GM23338 (cell line): ENCODE results near the gene PTPN7. TPM values are rescaled to one million over a fixed set of nuclear protein-coding genes. Genes with fewer than 3 reads are reported as not detected.

ENCODE experiments used
- ATAC-seq: fragments of 200-7000 bp; cut with Tn5 transposase; 3 replicates; pipeline ENCODE4 v1.9.1; 2020
- DNase-seq: peaks from one replicate; pipeline ENCODE4 v3.0.0-alpha.2; 2015; ENCODE audit warnings: low spot score
- H2AFZ ChIP-seq: fragments of 200-600 bp; sonication (generic); 2 replicates; pipeline ENCODE4 v1.8.0; 2016; ENCODE audit warnings: antibody characterized with exemption, mild to moderate bottlenecking, moderate library complexity
- H3F3A ChIP-seq: fragments of 200-600 bp; sonication (generic); replicated peaks from 2 replicates; pipeline ENCODE4 v1.8.0; 2017; ENCODE audit warnings: antibody characterized with exemption, mixed run types, low read depth
- H3K27ac ChIP-seq: fragments of 200-600 bp; sonication (generic); 2 replicates; pipeline ENCODE4 v1.6.1; 2016; ENCODE audit warnings: low read depth
- H3K27me3 ChIP-seq: fragments of 200-600 bp; sonication (generic); 2 replicates; pipeline ENCODE4 v1.8.0; 2016; ENCODE audit warnings: mild to moderate bottlenecking, mixed run types, moderate library complexity; ENCODE audit not compliant: insufficient read depth
- H3K36me3 ChIP-seq: fragments of 200-600 bp; sonication (generic); 2 replicates; pipeline ENCODE4 v1.8.0; 2016; ENCODE audit warnings: mild to moderate bottlenecking; ENCODE audit not compliant: insufficient read depth
- H3K4me1 ChIP-seq: fragments of 200-600 bp; sonication (generic); 2 replicates; pipeline ENCODE4 v1.8.0; 2016; ENCODE audit warnings: mild to moderate bottlenecking, moderate library complexity; ENCODE audit not compliant: insufficient read depth
- H3K4me2 ChIP-seq: fragments of 200-600 bp; sonication (generic); 2 replicates; pipeline ENCODE4 v1.7.1; 2017; ENCODE audit warnings: mixed run types
- H3K4me3 ChIP-seq: fragments of 200-600 bp; sonication (generic); 2 replicates; pipeline ENCODE4 v1.6.1; 2016; ENCODE audit warnings: mixed run types
- H3K79me2 ChIP-seq: fragments of 200-600 bp; sonication (generic); replicated peaks from 2 replicates; pipeline ENCODE4 v1.8.0; 2017; ENCODE audit warnings: mild to moderate bottlenecking; ENCODE audit not compliant: insufficient read depth
- H3K9me2 ChIP-seq: fragments of 200-600 bp; sonication (generic); 2 replicates; pipeline ENCODE4 v1.8.0; 2017; ENCODE audit not compliant: insufficient read depth
- H4K20me1 ChIP-seq: fragments of 200-600 bp; sonication (generic); replicated peaks from 2 replicates; pipeline ENCODE4 v1.8.0; 2017; ENCODE audit warnings: mild to moderate bottlenecking; ENCODE audit not compliant: insufficient read depth
- H3K27ac Mint-ChIP-seq: 2 replicates; pipeline ENCODE4 v1.8.0; 2020; ENCODE audit warnings: inconsistent platforms, mild to moderate bottlenecking, moderate library complexity, mixed read lengths
- H3K27me3 Mint-ChIP-seq: 3 replicates; pipeline ENCODE4 v1.8.0; 2022; ENCODE audit warnings: low read depth, mild to moderate bottlenecking, moderate library complexity, mixed read lengths, inconsistent platforms; ENCODE audit not compliant: insufficient read depth, poor library complexity
- H3K36me3 Mint-ChIP-seq: 3 replicates; pipeline ENCODE4 v1.8.0; 2021; ENCODE audit warnings: low read depth, mild to moderate bottlenecking, inconsistent platforms, moderate library complexity, mixed read lengths
- H3K4me1 Mint-ChIP-seq: 3 replicates; pipeline ENCODE4 v1.8.0; 2020; ENCODE audit warnings: mild to moderate bottlenecking, inconsistent platforms, mixed read lengths
- H3K4me3 Mint-ChIP-seq: 3 replicates; pipeline ENCODE4 v1.8.0; 2021; ENCODE audit warnings: moderate library complexity, mild to moderate bottlenecking, inconsistent platforms, mixed read lengths
- H3K9me3 Mint-ChIP-seq: 3 replicates; pipeline ENCODE4 v1.8.0; 2020; ENCODE audit warnings: moderate library complexity, mild to moderate bottlenecking, inconsistent platforms, mixed read lengths
- CREB1 ChIP-seq: fragments of 250-450 bp; sonication (Bioruptor Pico); IDR thresholded peaks from 2 replicates; pipeline ENCODE4 v1.5.0; 2020; ENCODE audit warnings: low read depth, mild to moderate bottlenecking, moderate library complexity
- CTCF ChIP-seq, 2 experiments: fragments of 200-600 bp in 1 of 2; sonication (generic) in 1 of 2; conservative IDR thresholded peaks; 2 replicates each; pipeline versions ENCODE4 v1.5.1 to v1.6.1; 2016 to 2017; ENCODE audit warnings: antibody characterized with exemption in 2 of 2, low read depth in 2 of 2, mild to moderate bottlenecking in 2 of 2, moderate library complexity in 1 of 2
- ETS1 ChIP-seq: IDR thresholded peaks from 2 replicates; pipeline ENCODE4 v1.6.1; 2016; ENCODE audit warnings: antibody characterized with exemption
- EZH2 ChIP-seq: fragments of 200-600 bp; sonication (generic); IDR thresholded peaks from one replicate; pipeline ENCODE4 v1.8.0; 2017; ENCODE audit warnings: antibody characterized with exemption, mild to moderate bottlenecking, low read depth; ENCODE audit not compliant: unreplicated experiment
- EZH2phosphoT487 ChIP-seq: fragments of 200-600 bp; sonication (generic); IDR thresholded peaks from one replicate; pipeline ENCODE4 v1.8.1; 2018; ENCODE audit warnings: antibody characterized with exemption; ENCODE audit not compliant: unreplicated experiment
- JUNB ChIP-seq: IDR thresholded peaks from one replicate; pipeline ENCODE4 v1.6.1; 2016; ENCODE audit warnings: antibody characterized with exemption; ENCODE audit not compliant: unreplicated experiment
- NANOG ChIP-seq: IDR thresholded peaks from 2 replicates; pipeline ENCODE4 v1.6.1; 2016; ENCODE audit warnings: antibody characterized with exemption, borderline replicate concordance
- POLR2AphosphoS5 ChIP-seq: IDR thresholded peaks from 2 replicates; pipeline ENCODE4 v1.6.1; 2016; ENCODE audit warnings: antibody characterized with exemption, low read depth
- REST ChIP-seq: IDR thresholded peaks from one replicate; pipeline ENCODE4 v1.6.1; 2018; ENCODE audit warnings: antibody characterized with exemption; ENCODE audit not compliant: unreplicated experiment
- STAT1 ChIP-seq: IDR thresholded peaks from one replicate; pipeline ENCODE4 v1.6.1; 2016; ENCODE audit warnings: antibody characterized with exemption; ENCODE audit not compliant: unreplicated experiment
- ZNF114 ChIP-seq: fragments of 250-450 bp; sonication (Bioruptor Pico); IDR thresholded peaks from 2 replicates; pipeline ENCODE4 v1.5.0; 2020; ENCODE audit warnings: mild to moderate bottlenecking, moderate library complexity
- ZNF331 ChIP-seq: fragments of 250-450 bp; sonication (Bioruptor Pico); IDR thresholded peaks from 2 replicates; pipeline ENCODE4 v1.5.0; 2020; ENCODE audit warnings: low read depth, mild to moderate bottlenecking, moderate library complexity
- ZNF462 ChIP-seq: fragments of 250-450 bp; sonication (Bioruptor Pico); IDR thresholded peaks from 2 replicates; pipeline ENCODE4 v1.5.0; 2020; ENCODE audit warnings: mild to moderate bottlenecking, moderate library complexity
- polyA plus RNA-seq: library from polyadenylated mRNA; unstranded; fragments of >200 nt; fragmentation: Nextera tagmentation; extraction: Ambion mirVana; gene quantifications from 2 replicates; pipeline ENCODE4 v1.2.1, GENCODE V29; 2016
- total RNA-seq: library from RNA; depleted of rRNA; stranded (reverse); fragments of >200 nt; shearing (Covaris generic); gene quantifications from 2 replicates; pipeline ENCODE4 v1.2.3, GENCODE V29; 2014

The PTPN7 gene
- total and polyA plus RNA-seq, 2 experiments from 2014 or later, result not detected

GRCh38 chr1:202159534-202160371 is 649 bp downstream of the PTPN7 start:
- Histone ChIP-seq H3K4me2 (0 out of 2 replicates have a peak overlapping the region, but pooled peaks have one; percentile 55), H4K20me1 (no peaks in the 10 kb centered on the region), H3K4me3 (no peak overlapping the region), H3K36me3 (no peaks in the 10 kb centered on the region), H3K27me3 (no peaks in the 10 kb centered on the region), H2AFZ (peak overlapping the region; percentile 84), H3K79me2 (no peaks in the 10 kb centered on the region), H3K4me1 (peaks cover 3% of the 10 kb centered on the region; the same call in 1 of the 2 replicates), H3F3A (0 out of 2 replicates have a peak, but pooled peaks cover 5% of the 10 kb centered on the region), H3K27ac (no peak overlapping the region), H3K9me2 (no peaks in the 10 kb centered on the region)
- H3K4me3 Mint-ChIP-seq, result no peak overlapping the region; the same call in 2 of the 3 replicates
- DNase-seq, result no peak
- peaks cover 3% of the 10 kb centered on the region; the same call in 1 of the 3 replicates for H3K9me3 Mint-ChIP-seq
- no peak; a peak in 1 of 4 replicates for TF ChIP-seq CTCF (conservative IDR thresholded peaks at IDR 0.05; ENCODE audit: low read depth in 2 of 2)
- no peak for TF ChIP-seq EZH2phosphoT487
- no peak for TF ChIP-seq NANOG
- TF ChIP-seq ZNF114, result no peak
- TF ChIP-seq REST, result no peak
- no peak for TF ChIP-seq ZNF331
- TF ChIP-seq CREB1 (CRISPR knock-in tag), result no peak
- TF ChIP-seq JUNB, result no peak
- TF ChIP-seq POLR2AphosphoS5, result no peak
- no peak for TF ChIP-seq EZH2
- no peak for TF ChIP-seq STAT1
- TF ChIP-seq ETS1, result no peak
- no peak for TF ChIP-seq ZNF462 (CRISPR knock-in tag)
- H3K27ac Mint-ChIP-seq, result 0 out of 2 replicates have a peak overlapping the region, but pooled peaks have one; percentile 36
- H3K36me3 Mint-ChIP-seq, result no peaks in the 10 kb centered on the region
- peaks cover 16% of the 10 kb centered on the region for H3K27me3 Mint-ChIP-seq
- peaks cover 46% of the 10 kb centered on the region for H3K4me1 Mint-ChIP-seq
- no peak for ATAC-seq
